Activated T-cell treated with anti-CD3 and anti-CD28 coated beads for 4 hours (primary cell): ENCODE results near the gene NCK1.
"Not testable (repeated sequence)": the region's sequence is repeated elsewhere in the genome, so short reads cannot be mapped to it uniquely, and the experiment has no call there.

Experiments used
- DNase-seq: peaks from one replicate; pipeline ENCODE4 v3.0.0-alpha.2; 2020

Gene NCK1

DNA sequence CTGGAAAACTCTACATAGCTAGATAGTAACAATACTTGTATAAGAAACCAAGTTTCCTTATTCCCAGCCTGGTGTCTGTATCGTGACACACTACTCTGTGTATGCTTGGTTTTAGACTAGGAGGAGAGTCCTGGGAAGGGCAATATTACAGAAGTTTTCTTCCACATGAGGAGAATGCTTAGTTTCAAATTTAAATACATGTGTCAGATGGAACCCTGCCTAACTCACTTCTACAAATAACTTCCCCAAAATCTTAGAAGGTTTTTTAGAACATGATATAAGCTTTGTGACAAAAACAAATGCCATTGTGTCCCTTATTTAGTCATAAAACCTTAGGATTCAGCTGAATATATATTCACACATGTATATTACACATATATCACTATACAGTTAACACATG is 88.6 kb downstream of the NCK1 start:
- no peak for DNase-seq

DNA sequence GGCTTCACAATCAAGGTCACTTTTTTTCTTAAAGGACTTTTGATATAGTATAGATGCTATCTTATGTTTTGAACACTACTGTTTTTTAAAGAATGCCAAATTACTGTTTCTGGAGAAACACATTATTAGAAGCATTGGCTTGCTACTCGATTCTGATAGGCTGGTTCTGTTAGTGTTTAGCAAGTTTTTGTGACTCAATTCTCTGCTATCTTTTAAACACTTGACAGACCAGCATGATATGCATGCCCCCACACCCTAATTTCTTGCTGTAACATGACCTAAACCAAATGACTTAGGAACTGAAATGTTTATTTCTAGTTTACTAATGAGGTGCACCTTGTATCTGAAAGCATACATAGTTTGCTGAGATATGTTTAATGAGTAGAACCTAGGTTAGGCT is 90.3 kb downstream of the NCK1 start:
- no peak for DNase-seq

DNA sequence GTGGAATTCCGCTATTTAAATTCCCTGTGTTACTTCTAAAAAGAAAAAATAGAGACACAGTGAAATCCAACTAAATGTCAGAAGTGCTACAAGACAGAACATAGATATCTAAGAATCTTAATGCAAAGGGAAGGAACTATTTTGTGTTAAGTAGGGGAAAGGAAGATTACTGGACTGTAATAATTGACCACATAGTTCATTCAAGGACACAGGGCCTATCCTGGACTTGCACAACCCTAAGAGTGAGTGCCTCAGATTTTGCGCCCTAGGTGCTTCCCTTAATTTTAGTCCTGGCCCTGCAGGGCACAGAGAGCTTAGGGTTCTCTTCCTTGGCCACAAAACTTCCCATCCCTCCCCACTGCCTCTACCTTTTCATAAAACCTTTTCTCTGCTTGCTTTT is 92.2 kb downstream of the NCK1 start:
- no peak for DNase-seq

DNA sequence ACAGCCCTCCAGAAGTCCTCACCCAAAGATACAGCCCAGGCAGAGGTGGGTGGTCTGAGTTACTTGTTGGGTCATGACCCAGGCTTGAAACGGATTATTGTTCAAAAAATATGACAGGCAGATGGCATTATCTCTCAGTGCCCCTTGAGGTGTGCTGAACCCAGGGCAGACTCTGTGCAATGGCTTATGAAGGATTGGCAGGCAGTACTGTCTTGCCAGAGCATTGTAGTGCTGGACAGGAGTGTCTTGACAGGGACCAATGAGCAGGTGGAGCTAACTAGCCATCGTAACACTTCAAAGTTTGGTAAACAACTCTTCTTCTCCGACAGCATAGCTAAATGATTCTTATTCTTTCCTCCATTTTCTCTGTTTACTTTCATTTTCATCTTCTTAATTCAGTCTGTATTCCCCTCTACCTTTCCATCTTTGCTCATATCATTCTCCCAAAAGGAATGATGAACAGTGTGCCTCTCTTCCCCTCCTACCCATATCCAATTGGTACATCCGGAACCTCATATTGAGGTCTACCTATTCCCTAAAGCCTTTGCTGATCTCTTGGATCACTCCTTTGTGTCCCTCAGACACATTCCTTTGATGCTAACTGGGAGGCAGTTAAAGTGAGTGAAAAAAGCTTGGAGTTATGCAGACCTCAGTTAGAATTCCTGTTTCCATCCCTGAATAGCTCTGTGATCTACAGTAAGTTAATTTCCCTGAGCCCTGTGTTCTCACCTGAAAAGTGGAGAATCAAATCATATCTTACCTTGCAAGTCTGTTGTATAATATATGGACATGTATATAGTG is 93.2 kb downstream of the NCK1 start:
- DNase-seq, result no peak

DNA sequence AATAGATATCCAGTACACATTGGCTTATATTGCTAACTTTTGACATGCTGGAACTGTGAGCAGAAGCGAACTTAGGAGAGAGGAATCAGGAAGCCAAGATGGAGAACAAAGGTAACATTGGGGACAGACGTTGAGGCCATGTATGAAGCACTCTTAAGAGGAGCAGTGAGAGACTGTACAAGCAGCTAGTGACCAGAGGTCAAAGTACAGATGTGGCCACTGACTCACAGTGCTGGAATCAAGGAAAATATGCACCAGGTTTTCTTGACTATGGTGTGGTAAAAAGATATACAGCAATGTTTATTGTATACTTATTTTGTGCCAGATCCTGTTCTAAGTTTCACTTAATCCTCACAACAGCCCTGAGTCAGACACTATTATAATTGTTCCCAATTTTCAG is 93.8 kb downstream of the NCK1 start:
- DNase-seq, result no peak

DNA sequence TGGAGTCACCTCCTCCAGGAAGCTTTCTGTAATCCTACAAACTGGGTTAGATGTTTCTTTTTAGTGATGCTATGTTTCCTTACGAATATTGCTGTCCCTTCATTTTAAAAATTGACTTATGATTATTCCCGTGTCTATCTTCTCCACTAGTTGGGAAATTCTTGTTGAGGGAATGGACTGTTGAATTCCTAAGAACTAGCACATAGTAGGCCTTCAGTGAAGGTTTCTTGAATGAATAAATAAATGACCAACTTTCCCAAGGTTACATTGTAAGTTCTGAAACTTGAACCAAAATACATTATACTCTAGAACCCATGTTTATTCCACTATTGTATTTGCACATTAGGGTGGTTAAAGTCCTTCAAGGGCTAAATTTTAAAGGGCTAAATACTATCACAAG is 95.0 kb downstream of the NCK1 start:
- DNase-seq, result no peak

DNA sequence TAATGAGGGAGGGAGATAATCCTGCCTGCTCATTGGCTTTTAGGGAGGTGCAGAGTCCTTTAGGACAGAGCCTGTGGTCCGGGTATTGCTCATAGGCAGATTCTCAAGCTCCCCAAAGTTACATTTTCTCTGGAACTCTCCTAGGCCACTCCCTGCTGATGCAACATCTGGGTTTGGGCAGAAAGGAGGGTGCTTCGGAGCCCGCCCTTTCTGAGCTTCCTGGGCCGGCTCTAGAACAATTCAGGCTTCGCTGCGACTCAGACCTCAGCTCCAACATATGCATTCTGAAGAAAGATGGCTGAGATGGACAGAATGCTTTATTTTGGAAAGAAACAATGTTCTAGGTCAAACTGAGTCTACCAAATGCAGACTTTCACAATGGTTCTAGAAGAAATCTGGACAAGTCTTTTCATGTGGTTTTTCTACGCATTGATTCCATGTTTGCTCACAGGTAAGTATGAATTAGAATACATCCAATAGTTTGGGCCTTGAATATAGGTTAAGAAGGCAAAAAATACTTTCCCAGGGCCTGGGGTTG is 95.8 kb downstream of the NCK1 start, which contains the start of gene IL20RB:
IL20RB (plus strand) TSS at position 233 of the 538 bp plus-strand sequence; CDS start at position 364, 131 bp downstream.
- DNase-seq, result no peak

DNA sequence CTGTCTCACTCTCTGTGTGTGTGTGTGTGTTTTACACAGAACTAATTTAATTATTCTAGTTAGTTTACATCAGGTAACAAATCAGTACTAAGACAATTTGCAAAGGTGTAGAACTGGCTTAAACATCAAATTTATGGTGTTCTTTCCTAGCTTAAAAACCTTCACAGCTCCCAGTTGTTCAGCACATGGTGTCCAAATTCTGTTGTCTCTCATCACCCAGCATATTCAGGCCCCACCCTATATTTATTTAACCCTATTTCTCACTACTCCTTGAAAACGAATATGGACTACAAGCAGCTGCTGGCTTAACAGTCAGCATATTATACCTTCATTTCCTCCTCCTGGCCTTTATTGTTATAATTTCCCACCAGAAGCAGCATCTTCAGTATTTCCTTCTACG is 96.9 kb downstream of the NCK1 start:
- no peak for DNase-seq

DNA sequence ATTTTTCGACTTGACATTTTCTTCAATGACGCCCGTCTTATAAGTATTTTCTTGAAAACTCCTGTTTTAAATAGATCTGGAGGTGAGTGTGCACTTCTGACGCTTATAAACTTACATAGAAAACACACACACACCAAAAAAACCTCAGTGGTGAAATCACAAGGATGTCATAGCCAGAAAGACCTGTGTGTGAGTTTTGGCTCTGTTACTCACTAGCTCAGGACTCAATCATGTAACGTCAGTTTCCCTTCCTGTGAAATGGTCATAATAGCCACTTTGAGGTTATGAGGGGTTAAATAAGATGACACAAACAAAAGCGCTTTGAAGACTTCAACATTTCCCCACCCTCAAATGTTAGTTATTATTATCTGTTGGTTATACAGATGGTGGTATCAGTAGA is 97.6 kb downstream of the NCK1 start:
- DNase-seq, result no peak

DNA sequence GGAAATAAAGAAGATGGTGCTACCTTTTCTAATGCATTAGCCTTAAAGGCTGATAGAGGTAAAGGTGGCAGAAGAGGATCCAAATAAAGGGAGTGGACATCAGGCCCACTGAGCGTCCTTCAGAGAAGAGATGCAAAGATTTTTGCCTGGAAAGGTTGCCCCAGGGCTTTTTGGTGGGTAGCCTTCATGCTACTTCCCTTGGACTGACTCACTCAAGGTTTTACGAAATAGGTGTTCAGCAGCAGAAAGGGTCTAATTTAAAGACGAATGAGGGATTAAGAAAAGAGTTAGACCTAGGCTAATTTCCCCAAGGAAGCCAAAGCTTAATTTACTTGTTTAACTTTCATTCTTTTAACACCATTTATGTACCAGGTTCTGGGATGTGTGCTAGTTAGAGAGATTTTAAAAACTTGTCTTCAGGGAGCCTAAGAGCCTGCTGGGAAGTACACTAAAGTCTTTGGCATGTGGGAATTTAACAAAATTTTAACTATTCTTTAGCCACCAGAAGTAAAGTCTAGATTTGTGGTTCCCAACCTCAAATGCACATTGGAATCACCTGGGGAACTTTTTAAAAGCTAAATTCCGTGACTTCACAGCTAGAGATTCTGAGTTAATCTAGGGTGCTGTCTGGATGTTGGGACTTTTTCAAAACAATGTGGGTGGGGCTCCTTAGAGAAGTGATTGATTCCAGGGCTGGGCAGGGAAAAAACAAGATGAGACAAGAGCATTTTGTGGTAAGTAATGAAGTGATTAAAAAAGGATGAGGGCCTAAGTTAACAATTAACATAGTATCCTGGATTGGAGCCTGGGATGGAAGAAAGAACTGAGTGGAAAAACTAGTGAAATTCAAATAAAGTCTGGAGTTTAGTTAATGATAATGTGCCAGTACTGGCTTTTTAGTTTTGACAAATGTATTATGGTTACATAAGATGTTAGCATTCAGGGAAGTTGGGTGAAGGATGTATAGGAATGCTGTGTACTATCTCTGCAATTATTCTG is 99.1 kb downstream of the NCK1 start:
- DNase-seq, result no peak

DNA sequence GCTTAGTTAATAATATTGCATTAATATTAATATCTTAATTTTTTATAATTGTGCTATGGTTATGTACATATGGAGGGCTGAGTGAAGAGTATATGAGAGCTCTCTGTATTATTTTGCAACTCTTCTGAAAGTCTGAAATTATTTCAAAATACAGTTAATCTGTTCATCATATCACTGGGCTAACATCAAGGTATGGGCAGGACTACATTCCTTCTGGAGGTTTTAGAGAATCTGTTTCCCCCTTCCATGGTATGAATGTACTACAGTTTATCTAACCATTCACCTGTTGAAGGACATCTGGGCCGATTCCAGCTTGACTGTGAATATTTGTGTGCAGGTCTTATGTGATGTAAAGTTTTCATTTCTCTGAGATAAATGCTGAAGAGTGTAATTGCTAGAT is 100.9 kb downstream of the NCK1 start:
- DNase-seq, result no peak

DNA sequence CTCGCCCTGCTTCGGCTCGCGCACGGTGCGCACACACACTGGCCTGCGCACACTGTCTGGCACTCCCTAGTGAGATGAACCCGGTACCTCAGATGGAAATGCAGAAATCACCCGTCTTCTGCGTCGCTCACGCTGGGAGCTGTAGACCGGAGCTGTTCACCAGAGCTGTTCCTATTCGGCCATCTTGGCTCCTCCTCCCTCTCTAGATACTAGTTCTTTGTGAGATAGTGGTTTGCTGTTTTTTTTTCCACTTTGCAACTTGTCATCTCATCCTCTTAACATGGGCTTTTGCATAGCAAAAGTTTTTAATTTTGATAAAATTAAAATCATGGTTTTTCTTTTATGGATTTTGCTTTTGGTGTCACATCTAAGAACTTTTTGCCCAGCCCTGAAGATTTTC is 107.5 kb downstream of the NCK1 start:
- not testable (repeated sequence) for DNase-seq

DNA sequence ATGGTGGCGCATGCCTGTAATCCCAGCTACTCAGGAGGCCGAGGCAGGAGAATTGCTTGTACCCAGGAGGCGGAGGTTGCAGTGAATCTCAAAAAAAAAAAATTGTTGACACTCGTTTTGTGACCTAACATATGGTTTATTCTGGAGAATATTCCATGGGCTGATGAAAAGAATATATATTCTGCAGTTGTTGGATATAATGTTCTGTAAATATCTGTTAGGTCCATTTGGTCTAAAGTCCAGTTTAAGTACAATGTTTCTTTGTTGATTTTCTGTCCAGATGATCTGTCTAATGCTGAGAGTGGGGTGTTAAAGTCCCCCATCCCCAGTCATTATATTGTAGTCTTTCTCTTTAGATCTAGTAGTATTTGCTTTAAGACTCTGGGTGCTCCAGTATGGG is 111.3 kb downstream of the NCK1 start:
- DNase-seq, result no peak

DNA sequence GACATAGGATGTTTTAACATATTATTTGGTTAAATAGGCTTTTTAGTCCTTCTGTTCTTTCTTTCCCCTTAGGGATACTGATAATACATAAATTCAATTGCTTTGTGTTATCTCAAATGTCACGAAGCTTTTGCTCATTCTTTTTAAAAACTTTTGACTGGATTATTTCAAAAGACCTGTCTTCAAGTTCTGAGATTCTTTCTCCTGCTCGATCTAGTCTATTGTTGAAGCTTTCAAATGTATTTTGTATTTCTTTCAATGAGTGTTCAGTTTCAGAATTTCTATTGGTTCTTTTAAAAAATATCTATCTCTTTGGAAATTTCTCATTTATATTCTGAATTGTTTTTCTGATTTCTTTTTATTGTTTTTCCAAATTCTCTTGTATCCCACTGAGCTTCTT is 112.7 kb downstream of the NCK1 start:
- DNase-seq, result no peak

DNA sequence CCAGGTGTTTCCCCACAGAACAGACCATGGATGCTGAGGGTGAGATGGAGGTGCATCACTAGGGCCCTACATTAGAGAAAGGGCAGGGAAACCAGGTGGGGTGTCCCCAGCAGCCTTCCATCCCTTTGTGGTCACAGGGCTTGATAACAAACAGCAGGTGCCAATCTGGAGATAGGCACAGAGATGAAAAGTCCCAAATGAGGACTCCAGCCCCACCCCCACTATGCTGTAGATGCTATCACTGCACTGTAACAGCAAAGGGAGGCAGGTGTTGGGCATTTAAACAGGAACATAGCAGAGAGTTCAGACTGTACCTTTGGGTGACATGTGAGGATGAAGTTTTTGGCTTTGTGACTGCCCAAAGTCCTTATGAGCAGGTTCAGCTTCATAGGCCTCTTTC is 117.2 kb downstream of the NCK1 start:
- DNase-seq, result no peak

DNA sequence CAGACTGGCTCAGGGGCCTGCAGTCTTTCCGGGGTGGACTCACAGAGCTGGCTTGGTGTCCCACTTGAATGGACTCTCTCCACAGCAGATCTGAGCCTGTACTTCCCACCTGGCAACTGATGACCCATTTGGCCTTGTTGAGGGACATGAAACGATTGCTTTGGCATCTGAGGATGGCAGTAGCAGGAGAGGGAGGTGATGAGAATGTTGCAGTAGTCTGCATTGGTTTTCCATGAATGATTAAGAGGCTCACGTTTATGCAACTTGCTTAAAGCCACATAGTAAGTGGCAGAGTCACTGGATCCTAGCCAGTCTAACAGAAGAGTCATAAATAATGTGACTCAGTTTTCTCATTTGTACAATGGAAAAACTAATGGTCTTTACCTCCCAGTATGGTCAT is 117.7 kb downstream of the NCK1 start:
- DNase-seq, result no peak

DNA sequence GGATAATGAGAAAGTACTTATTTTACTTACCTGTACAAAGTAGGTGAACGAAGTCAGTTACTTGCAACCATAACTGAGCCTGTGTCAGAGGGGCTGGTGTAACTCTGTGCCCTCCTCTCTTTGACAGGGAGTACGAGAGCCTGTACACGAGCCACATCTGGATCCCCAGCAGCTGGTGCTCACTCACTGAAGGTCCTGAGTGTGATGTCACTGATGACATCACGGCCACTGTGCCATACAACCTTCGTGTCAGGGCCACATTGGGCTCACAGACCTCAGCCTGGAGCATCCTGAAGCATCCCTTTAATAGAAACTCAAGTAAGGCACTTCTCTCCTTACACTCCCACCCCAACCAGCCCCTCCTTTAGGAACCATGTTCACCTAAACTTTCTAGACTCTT is 120.0 kb downstream of the NCK1 start:
- DNase-seq, result no peak

DNA sequence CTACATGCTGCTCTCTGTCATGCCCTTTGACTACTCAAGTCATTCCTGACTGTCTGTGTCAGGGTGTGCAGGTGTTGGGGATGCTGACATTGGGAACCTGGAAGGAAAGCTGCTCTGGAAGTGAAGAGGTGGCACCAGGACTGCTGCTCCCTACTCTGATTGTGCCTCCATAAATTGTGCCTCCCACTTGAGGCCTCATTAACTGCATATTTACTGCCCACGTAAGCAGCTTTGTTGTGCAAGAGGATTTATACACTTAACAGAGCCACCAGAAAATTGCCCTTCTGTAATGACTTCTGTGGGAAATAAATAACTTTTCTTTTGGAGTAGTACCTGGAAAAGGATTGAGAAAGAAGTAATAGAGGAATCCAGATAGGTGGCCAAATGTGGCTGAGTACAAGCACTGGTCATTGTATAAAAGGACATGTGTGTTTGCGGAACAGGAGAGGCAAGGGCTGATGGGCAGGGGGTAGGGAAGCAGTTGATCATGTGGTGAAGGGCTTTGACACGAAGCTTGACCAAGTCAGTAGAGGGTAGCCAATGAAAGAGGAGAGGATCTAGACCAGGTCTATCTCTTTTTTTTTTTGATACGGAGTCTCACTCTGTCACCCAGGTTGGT is 120.6 kb downstream of the NCK1 start:
- DNase-seq, result no peak

DNA sequence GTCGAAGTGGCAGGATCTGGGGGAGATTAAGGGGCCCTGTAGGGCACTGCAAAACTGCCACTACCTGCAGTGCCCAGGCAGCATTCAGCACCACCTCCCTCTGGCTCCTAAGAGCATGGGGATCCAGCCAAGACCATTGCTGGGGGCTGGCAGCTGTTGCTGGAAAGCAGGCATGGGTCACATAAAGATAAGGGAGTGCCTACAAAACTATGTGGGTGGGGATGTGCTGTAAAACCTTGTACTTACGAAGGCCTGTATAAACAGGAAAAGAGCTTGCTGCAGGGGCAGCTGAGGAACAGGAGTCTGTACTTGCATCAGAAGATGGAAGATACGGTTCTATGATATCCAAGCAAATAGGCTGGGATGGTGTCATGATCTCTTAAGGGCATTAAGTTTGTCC is 122.8 kb downstream of the NCK1 start:
- DNase-seq, result no peak

DNA sequence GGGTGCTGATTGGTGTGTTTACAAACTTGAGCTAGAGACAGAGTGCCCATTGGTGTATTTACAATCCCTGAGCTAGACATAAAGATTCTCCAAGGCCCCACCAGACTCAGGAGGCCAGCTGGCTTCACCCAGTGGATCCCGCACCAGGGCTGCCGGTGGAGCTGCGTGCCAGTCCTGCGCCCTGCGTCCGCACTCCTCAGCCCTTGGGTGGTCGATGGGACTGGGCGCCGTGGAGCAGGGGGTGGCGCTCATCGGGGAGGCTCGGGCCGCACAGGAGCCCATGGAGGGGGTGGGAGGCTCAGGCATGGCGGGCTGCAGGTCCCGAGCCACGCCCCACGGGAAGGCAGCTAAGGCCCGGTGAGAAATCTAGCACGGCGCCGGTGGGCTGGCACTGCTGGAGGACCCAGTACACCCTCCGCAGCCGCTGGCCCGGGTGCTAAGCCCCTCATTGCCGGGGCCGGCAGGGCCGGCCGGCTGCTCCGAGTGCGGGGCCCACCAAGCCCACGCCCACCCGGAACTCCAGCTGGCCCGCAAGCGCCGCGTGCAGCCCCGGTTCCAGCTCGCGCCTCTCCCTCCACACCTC is 125.5 kb downstream of the NCK1 start:
- DNase-seq, result not testable (repeated sequence)

DNA sequence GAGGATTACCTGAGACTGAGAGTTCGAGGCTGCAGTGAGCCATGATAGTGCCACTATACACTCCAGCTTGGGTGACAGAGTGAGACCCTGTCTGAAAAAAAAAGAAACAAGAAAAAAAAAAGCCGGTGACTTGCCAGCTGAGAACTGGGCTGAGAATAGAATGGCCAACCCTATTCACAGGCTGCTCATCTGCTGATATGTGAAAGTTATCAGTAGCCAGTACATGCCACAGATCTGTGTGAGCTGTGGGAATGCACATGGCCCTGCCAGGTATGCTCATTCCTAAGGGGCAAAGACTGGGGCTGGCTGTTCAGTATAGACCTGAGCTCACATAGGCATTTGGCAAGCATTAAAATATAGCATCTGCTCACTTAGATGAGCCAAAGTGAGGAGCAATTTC is 126.6 kb downstream of the NCK1 start:
- DNase-seq, result no peak

DNA sequence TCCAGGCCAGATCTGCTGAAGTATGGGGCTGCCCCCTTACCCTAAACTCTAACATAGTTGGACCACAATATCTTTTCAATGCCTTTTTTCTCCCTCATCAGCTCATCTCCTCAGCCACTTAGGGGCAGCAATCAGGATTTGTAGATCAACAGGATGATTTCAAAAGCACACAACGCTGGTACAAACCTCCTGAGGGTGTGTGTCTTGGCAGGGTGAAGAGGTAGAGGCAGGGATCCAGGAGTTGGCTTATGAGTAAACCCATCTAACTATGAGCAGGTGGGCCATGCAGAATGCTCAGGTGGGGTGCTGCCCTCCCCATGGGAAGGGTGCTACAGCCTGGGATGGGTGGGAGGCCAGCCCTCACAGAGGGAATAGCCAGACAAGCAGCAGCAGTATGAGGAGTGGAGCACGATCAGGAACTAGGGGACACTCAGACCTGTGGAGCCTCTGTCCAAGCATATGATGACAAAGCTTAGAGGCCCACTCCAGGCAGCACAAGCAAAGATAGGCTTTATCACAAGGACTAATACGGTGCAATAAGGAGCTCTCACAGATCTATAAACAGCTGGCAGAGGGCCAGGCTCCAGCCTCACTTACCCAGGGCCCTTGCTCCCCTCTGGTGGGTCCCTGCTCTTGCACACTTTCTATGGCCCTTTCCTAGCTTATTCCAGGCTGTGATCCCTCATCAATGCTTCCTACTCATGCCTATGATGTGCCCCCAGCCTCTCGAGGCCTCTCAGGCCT is 127.9 kb downstream of the NCK1 start:
- DNase-seq, result no peak
